ENCODE results near the gene TRPC4AP.

TRPC4AP gene

DNA sequence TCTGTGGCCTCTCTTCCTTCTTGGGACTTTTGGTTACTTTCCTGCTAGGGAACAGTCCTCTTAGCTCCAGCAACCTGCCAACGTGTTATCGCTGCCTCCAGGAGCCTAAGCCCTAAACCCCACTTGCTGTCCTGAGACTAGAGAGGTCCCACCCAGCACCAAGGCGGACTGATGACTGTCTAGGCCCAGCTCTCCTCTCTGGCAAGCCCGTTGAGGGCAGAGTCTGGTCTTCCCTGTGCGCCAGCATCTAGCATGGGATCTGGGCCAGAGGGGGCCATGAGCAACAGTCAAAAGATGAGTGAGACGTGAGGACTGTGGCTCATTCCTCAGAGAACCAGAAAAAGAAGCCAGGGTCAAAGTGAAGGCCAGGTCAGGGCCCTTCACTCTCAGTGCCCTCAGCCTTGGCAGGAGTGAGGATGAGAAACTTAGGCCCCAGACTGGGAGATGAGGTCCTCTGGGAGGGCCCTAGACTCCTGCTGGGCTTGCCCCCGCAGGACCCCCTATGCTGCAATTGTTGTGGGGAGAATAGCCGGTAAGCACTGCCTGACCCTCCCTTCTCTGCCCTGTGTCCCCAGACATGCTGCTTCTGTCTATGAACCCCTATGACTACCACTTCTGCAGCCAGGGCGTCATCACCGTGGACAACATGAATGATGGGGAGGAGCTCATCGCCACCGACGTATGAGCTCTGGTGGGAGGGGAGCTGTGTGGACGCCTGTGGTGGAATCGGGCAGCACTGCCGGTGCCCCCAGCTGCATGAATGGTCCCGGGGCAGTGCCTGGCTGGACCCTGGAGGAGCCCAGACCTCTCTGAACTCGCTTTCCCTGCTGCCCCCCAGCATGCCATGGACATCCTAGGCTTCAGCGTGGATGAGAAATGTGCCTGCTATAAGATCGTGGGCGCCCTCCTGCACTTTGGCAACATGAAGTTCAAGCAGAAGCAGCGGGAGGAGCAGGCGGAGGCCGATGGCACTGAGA lies 106.0 kb downstream of the TRPC4AP start:
- no peaks in the 10 kb centered on the region for H3K36me3 ChIP-seq (replicated peaks; ENCODE audit: insufficient read depth, low read length)
- no peak overlapping the region for H3K9ac ChIP-seq (ENCODE audit: low read length)
- H3K79me2 ChIP-seq (ENCODE audit: low read length), result no peaks in the 10 kb centered on the region
- DNase-seq, result no peak
- H3K27me3 ChIP-seq (replicated peaks; ENCODE audit: insufficient read depth, low read length), result no peaks in the 10 kb centered on the region
- H4K20me1 ChIP-seq (ENCODE audit: insufficient read depth, low read length), result no peaks in the 10 kb centered on the region
- no peak overlapping the region for H3K27ac ChIP-seq (ENCODE audit: low read length)
- no peaks in the 10 kb centered on the region for H3K9me2 ChIP-seq (replicated peaks; ENCODE audit: insufficient read depth, low read length)
- no peak overlapping the region for H3K4me3 ChIP-seq (ENCODE audit: low read length)
- no peak overlapping the region for H3K4me2 ChIP-seq (ENCODE audit: low read depth, low read length)
- no peak for TF ChIP-seq EZH2phosphoT487 (IDR thresholded peaks at IDR 0.05; ENCODE audit: low read length)
- H3K9me3 ChIP-seq (replicated peaks; ENCODE audit: insufficient read depth, low read length), result no peaks in the 10 kb centered on the region
- H2AFZ ChIP-seq (ENCODE audit: low read length), result no peak overlapping the region
- H3F3A ChIP-seq (ENCODE audit: insufficient read depth, low read length), result no peaks in the 10 kb centered on the region
- H3K4me1 ChIP-seq (ENCODE audit: low read length), result no peaks in the 10 kb centered on the region

DNA sequence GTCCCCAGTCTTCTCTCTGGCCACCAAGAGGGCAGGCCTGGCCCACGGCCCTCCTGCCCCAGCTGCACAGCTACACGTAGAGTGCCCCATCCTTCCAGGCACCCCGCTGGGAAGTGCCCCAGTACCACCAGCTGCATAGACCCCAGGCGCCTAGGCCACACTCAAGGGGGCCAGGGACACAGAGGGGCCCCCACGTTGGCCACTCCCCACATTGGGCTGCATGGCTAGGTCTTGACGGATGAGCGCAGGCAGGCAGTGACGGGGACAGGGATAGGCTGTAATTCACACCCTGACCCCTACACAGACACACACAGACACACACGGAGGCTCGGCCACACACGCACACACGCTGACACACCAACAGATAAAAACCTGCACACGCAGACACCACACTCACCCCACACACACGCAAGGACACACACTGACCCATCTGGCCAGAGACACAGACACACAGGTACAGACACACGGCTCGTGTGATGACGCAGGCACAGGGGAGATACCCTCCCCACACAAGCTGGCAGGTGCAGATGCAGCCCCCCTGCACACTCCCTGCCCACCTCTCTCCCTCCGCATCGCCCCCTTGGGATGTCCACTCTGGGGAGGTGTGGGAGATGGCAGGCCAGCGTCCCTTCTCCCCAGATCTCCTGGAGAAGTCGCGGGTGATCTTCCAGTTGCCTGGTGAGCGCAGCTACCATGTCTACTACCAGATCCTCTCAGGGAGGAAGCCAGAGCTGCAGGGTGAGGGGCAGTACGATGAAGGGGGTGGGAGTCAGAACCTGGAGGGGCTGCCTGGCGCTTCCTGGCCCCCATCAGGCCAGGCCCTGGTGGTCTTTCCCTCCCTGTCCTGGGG lies 106.9 kb downstream of the TRPC4AP start:
- H3K4me1 ChIP-seq (ENCODE audit: low read length), result no peaks in the 10 kb centered on the region
- DNase-seq, result no peak
- no peak overlapping the region for H3K27ac ChIP-seq (ENCODE audit: low read length)
- H3K36me3 ChIP-seq (replicated peaks; ENCODE audit: insufficient read depth, low read length), result no peaks in the 10 kb centered on the region
- no peak overlapping the region for H3K4me2 ChIP-seq (ENCODE audit: low read depth, low read length)
- H3K9me2 ChIP-seq (replicated peaks; ENCODE audit: insufficient read depth, low read length), result no peaks in the 10 kb centered on the region
- H3K9me3 ChIP-seq (replicated peaks; ENCODE audit: insufficient read depth, low read length), result no peaks in the 10 kb centered on the region
- TF ChIP-seq EZH2 (optimal IDR thresholded peaks at IDR 0.05; ENCODE audit: low read depth, low read length), result no peak
- TF ChIP-seq, protein P1, sequence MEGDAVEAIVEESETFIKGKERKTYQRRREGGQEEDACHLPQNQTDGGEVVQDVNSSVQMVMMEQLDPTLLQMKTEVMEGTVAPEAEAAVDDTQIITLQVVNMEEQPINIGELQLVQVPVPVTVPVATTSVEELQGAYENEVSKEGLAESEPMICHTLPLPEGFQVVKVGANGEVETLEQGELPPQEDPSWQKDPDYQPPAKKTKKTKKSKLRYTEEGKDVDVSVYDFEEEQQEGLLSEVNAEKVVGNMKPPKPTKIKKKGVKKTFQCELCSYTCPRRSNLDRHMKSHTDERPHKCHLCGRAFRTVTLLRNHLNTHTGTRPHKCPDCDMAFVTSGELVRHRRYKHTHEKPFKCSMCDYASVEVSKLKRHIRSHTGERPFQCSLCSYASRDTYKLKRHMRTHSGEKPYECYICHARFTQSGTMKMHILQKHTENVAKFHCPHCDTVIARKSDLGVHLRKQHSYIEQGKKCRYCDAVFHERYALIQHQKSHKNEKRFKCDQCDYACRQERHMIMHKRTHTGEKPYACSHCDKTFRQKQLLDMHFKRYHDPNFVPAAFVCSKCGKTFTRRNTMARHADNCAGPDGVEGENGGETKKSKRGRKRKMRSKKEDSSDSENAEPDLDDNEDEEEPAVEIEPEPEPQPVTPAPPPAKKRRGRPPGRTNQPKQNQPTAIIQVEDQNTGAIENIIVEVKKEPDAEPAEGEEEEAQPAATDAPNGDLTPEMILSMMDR (IDR thresholded peaks at IDR 0.05; ENCODE audit: low read length), result no peak
- TF ChIP-seq EZH2phosphoT487 (IDR thresholded peaks at IDR 0.05; ENCODE audit: low read length), result no peak
- H4K20me1 ChIP-seq (ENCODE audit: insufficient read depth, low read length), result no peaks in the 10 kb centered on the region
- H3K4me3 ChIP-seq (ENCODE audit: low read length), result no peak overlapping the region
- no peaks in the 10 kb centered on the region for H3K79me2 ChIP-seq (ENCODE audit: low read length)
- no peak overlapping the region for H3K9ac ChIP-seq (ENCODE audit: low read length)
- H3K27me3 ChIP-seq (replicated peaks; ENCODE audit: insufficient read depth, low read length), result no peaks in the 10 kb centered on the region
- H2AFZ ChIP-seq (ENCODE audit: low read length), result no peak overlapping the region
- H3F3A ChIP-seq (ENCODE audit: insufficient read depth, low read length), result no peaks in the 10 kb centered on the region

DNA sequence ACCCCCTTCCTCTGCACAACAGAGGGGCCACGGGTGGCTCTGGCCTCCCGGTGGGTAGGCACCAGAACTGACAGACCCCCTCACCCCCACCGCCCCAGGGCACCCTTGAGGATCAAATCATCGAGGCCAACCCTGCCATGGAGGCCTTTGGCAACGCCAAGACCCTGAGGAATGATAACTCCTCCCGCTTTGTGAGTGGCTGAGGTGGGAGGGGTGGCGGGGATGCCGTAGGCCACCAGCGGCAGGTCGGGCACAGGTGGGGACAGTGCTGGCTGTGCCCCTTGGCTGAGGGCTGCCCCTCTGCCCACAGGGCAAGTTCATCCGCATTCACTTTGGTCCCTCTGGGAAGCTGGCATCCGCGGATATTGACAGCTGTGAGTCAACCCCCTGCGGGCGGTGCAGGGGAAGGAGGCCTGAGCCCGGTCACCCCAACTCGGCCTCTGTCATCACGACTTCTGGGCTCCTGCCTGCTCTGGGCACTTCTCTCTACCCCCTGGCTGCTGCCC lies 107.8 kb downstream of the TRPC4AP start:
- no peak overlapping the region for H2AFZ ChIP-seq (ENCODE audit: low read length)
- no peaks in the 10 kb centered on the region for H4K20me1 ChIP-seq (ENCODE audit: insufficient read depth, low read length)
- H3K27ac ChIP-seq (ENCODE audit: low read length), result no peak overlapping the region
- H3K9ac ChIP-seq (ENCODE audit: low read length), result no peak overlapping the region
- no peaks in the 10 kb centered on the region for H3K9me3 ChIP-seq (replicated peaks; ENCODE audit: insufficient read depth, low read length)
- DNase-seq, result no peak
- no peak overlapping the region for H3K4me2 ChIP-seq (ENCODE audit: low read depth, low read length)
- H3F3A ChIP-seq (ENCODE audit: insufficient read depth, low read length), result no peaks in the 10 kb centered on the region
- no peaks in the 10 kb centered on the region for H3K27me3 ChIP-seq (replicated peaks; ENCODE audit: insufficient read depth, low read length)
- H3K9me2 ChIP-seq (replicated peaks; ENCODE audit: insufficient read depth, low read length), result no peaks in the 10 kb centered on the region
- no peaks in the 10 kb centered on the region for H3K79me2 ChIP-seq (ENCODE audit: low read length)
- no peak overlapping the region for H3K4me3 ChIP-seq (ENCODE audit: low read length)
- H3K4me1 ChIP-seq (ENCODE audit: low read length), result no peaks in the 10 kb centered on the region
- TF ChIP-seq EZH2phosphoT487 (IDR thresholded peaks at IDR 0.05; ENCODE audit: low read length) (no peak), EZH2 (optimal IDR thresholded peaks at IDR 0.05; ENCODE audit: low read depth, low read length) (no peak)
- TF ChIP-seq, protein P1 (IDR thresholded peaks at IDR 0.05; ENCODE audit: low read length), result no peak
- no peaks in the 10 kb centered on the region for H3K36me3 ChIP-seq (replicated peaks; ENCODE audit: insufficient read depth, low read length)
